ENCODE measurements around the gene ZBTB37.

DNA sequence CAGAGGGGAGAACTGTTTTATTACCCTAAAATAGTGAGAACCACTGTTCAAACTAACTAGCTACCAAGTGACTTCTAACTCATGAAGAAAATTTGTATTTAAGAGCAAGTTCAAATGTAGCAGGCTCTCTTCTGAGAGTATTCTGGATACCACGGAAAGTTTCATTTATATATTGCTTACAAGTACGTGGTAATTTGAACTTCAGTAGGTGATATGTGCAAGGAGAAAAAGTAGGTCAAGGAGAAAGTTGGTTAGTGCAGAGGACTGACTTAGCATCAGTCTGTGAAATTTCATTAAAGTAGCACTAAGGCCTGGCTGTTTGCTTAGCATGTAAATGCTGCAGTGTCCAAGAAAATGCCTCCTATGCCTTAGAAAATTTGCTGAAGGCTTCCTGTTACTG is 32.2 kb downstream of the ZBTB37 start:
- TF ChIP-seq, protein P1, sequence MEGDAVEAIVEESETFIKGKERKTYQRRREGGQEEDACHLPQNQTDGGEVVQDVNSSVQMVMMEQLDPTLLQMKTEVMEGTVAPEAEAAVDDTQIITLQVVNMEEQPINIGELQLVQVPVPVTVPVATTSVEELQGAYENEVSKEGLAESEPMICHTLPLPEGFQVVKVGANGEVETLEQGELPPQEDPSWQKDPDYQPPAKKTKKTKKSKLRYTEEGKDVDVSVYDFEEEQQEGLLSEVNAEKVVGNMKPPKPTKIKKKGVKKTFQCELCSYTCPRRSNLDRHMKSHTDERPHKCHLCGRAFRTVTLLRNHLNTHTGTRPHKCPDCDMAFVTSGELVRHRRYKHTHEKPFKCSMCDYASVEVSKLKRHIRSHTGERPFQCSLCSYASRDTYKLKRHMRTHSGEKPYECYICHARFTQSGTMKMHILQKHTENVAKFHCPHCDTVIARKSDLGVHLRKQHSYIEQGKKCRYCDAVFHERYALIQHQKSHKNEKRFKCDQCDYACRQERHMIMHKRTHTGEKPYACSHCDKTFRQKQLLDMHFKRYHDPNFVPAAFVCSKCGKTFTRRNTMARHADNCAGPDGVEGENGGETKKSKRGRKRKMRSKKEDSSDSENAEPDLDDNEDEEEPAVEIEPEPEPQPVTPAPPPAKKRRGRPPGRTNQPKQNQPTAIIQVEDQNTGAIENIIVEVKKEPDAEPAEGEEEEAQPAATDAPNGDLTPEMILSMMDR (IDR thresholded peaks at IDR 0.05; ENCODE audit: low read depth, low read length) = no peak
- no peak for TF ChIP-seq POLR2A (IDR thresholded peaks at IDR 0.05; ENCODE audit: extremely low read depth, insufficient read length)
- no peak for TF ChIP-seq MAX (IDR thresholded peaks at IDR 0.05; ENCODE audit: low read depth, low read length)
- no peak for TF ChIP-seq MYC (IDR thresholded peaks at IDR 0.05; ENCODE audit: low read depth, low read length)

Measured in NB4 (cell line).